Bronchial epithelial cell (primary cell): ENCODE results near the gene C11orf98. TPM values are rescaled to one million over a fixed set of nuclear protein-coding genes. Genes with fewer than 3 reads are reported as not detected.
"Not testable (repeated sequence)": the region's sequence is repeated elsewhere in the genome, so short reads cannot be mapped to it uniquely, and the experiment has no call there.

Experiments used
- DNase-seq: peaks from one replicate; pipeline ENCODE4 v3.0.0-alpha.2; 2010; ENCODE audit warnings: low read depth
- FAIRE-seq: peaks from 2 replicates; lab custom pipeline; 2011; peaks lifted over from hg19 to GRCh38; lab: Jason Lieb, UNC
- H3K27me3 ChIP-seq: 2 replicates; pipeline ENCODE4 v1.5.1; 2011; ENCODE audit warnings: low read length; ENCODE audit not compliant: control insufficient read depth, insufficient read depth
- H3K36me3 ChIP-seq: 2 replicates; pipeline ENCODE4 v1.5.1; 2011; ENCODE audit warnings: low read length; ENCODE audit not compliant: control insufficient read depth, insufficient read depth
- H3K4me3 ChIP-seq: 2 replicates; pipeline ENCODE4 v1.5.1; 2011; ENCODE audit warnings: mild to moderate bottlenecking, low read depth, low read length, control low read depth
- CTCF ChIP-seq: IDR thresholded peaks from 2 replicates; pipeline ENCODE4 v1.5.1; 2011; ENCODE audit warnings: mild to moderate bottlenecking, moderate library complexity, low read length, control low read depth, inconsistent platforms; ENCODE audit not compliant: insufficient read depth, severe bottlenecking
- total RNA-seq: library from RNA; depleted of rRNA; stranded (reverse); fragments of >200 nt; gene quantifications from 2 replicates; pipeline ENCODE4 v1.2.1, GENCODE V29; 2014

C11orf98 gene
- total RNA-seq, 1 donor from 2014 or later = 83.7 TPM

GRCh38 chr11:62678770-62679696, 14.0 kb upstream of the C11orf98 start, which contains the start of gene UBXN1:
TSS of gene UBXN1 (minus strand) at chr11:62679073. CDS start at chr11:62678923, 150 bp downstream.
- no peak for TF ChIP-seq CTCF
- Histone ChIP-seq H3K27me3 (no peaks in the 10 kb centered on the region), H3K4me3 (peak within 1 kb of the TSS; percentile 98), H3K36me3 (peaks cover 5% of the 10 kb centered on the region)
- DNase-seq (peak; percentile 75), FAIRE-seq (no peak)

DNA sequence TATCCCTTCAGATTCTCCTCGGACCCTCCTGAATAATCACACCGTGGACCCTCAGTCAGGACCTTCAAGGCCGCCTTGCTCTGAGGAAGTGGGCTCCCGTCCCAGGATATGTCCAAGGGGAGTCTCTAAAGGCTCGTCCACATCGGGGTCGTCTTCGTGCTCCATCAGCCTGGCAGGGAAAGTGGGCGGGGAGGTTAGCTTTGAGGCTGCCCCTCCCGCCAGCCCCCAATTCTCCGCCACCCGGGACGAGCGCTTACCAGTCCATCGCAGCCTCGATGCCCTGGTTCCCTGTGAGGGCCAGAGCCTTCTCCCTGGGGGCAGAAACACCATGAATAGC, 13.4 kb upstream of the C11orf98 start:
- peaks cover 5% of the 10 kb centered on the region for H3K36me3 ChIP-seq
- DNase-seq (no peak), FAIRE-seq (no peak)
- no peak for TF ChIP-seq CTCF
- H3K4me3 ChIP-seq = peak overlapping the region; percentile 98
- H3K27me3 ChIP-seq = no peaks in the 10 kb centered on the region

- Histone ChIP-seq H3K27me3 (no peaks in the 10 kb centered on the region), H3K4me3 (no peak overlapping the region), H3K36me3 (peaks cover 5% of the 10 kb centered on the region)
- TF ChIP-seq CTCF = no peak
- no peak for FAIRE-seq
- DNase-seq = no peak
Observed at GRCh38 chr11:62677714-62678113, 12.7 kb upstream of the C11orf98 start.

DNA sequence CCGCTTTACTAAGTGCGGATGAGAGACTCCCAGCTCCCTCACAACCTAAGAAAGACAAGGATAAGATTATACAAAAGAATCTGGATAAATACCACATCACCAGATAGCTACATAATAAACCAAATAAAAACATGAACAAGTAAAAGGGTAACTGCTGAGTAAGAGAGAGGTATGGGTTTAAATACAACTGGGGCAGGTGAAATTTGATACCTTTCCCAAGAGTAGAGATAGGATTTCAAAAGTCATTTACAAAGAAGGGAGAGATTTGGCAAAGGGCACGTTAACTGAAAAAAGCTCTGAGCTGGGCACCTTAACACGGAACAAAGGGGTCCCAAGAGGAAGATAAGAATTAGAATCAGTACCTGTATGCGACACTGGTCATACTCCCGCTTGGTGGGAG, 12.1 kb upstream of the C11orf98 start:
- DNase-seq (no peak), FAIRE-seq (no peak)
- Histone ChIP-seq H3K27me3 (no peaks in the 10 kb centered on the region), H3K4me3 (no peak overlapping the region), H3K36me3 (peaks cover 5% of the 10 kb centered on the region)
- TF ChIP-seq CTCF = no peak

- FAIRE-seq (no peak), DNase-seq (no peak)
- no peaks in the 10 kb centered on the region for H3K27me3 ChIP-seq
- H3K4me3 ChIP-seq = no peak overlapping the region
- peaks cover 5% of the 10 kb centered on the region for H3K36me3 ChIP-seq
- no peak for TF ChIP-seq CTCF
Observed at GRCh38 chr11:62676698-62677097, 11.7 kb upstream of the C11orf98 start.

DNA sequence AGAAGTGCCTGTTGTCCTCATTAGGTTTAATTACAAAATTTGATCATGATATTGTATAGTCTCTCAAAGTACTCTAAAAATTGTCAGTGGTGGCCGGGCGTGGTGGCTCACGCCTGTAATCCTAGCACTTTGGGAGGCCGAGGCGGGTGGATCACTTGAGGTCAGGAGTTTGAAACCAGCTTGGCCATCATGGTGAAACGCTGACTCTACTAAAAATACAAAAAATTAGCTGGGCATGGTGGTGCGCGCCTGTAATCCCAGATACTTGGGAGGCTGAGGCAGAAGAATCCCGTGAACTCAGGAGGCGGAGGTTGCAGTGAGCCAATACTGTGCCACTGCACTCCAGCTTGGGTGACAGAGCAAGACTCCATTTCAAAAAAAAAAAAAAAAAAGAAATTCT, 10.4 kb upstream of the C11orf98 start:
- not testable (repeated sequence) for FAIRE-seq, H3K4me3 ChIP-seq, H3K36me3 ChIP-seq, H3K27me3 ChIP-seq, DNase-seq
